ENCODE measurements around the gene IGF1R. TPM values are rescaled to one million over a fixed set of nuclear protein-coding genes. Genes with fewer than 3 reads are reported as not detected.
A peak's percentile ranks its signal among the peaks of the same experiment; 100 is the strongest.

Gene IGF1R
- total RNA-seq, 4 donors from 2014 or later, result 87.8 to 173 (median 107) TPM

GRCh38 chr15:98952381-98952803 lies 304.1 kb downstream of the IGF1R start:
- Histone ChIP-seq H3K4me1 (peaks cover 14% of the 10 kb centered on the region), H3K36me3 (peaks cover 67% of the 10 kb centered on the region), H3K27ac (no peak overlapping the region), H3K9me3 (no peaks in the 10 kb centered on the region), H3K27me3 (no peaks in the 10 kb centered on the region), H3K4me3 (no peak overlapping the region)
- WGBS, result 86% methylated on average over 6 of the region's 6 CpGs
- DNase-seq (ENCODE audit: low spot score in 2 of 2), result peak in 1 of 2 donors; percentile 30
- TF ChIP-seq CTCF (IDR thresholded peaks at IDR 0.05) (no peak), POLR2AphosphoS5 (IDR thresholded peaks at IDR 0.05) (no peak), POLR2A (IDR thresholded peaks at IDR 0.05) (no peak), EP300 (IDR thresholded peaks at IDR 0.05) (no peak)

- TF ChIP-seq POLR2A (IDR thresholded peaks at IDR 0.05) (no peak), EP300 (IDR thresholded peaks at IDR 0.05) (no peak), POLR2AphosphoS5 (IDR thresholded peaks at IDR 0.05) (no peak), CTCF (IDR thresholded peaks at IDR 0.05) (no peak)
- Histone ChIP-seq H3K4me1 (peaks cover 14% of the 10 kb centered on the region), H3K36me3 (peaks cover 70% of the 10 kb centered on the region), H3K9me3 (no peaks in the 10 kb centered on the region), H3K27me3 (no peaks in the 10 kb centered on the region), H3K27ac (no peak overlapping the region), H3K4me3 (no peak overlapping the region)
- DNase-seq (ENCODE audit: low spot score in 2 of 2), result peak in 1 of 2 donors; percentile 46
- 90% methylated on average over 19 of the region's 19 CpGs for WGBS
These were observed 304.9 kb downstream of the IGF1R start for GRCh38 chr15:98953000-98953787.

GRCh38 chr15:98953968-98954367 lies 305.6 kb downstream of the IGF1R start:
- TF ChIP-seq POLR2AphosphoS5 (IDR thresholded peaks at IDR 0.05), result no peak
- TF ChIP-seq POLR2A (IDR thresholded peaks at IDR 0.05), result no peak

GRCh38 chr15:98954411-98954810 lies 306.1 kb downstream of the IGF1R start:
- peaks cover 70% of the 10 kb centered on the region for H3K36me3 ChIP-seq
- 44% methylated on average over 5 of the region's 5 CpGs for WGBS

More at GRCh38 chr15:98953968-98954367, 305.6 kb downstream of the IGF1R start:
- Histone ChIP-seq H3K27ac (peak overlapping the region; percentile 59), H3K36me3 (peaks cover 70% of the 10 kb centered on the region), H3K4me3 (no peak overlapping the region), H3K27me3 (no peaks in the 10 kb centered on the region), H3K9me3 (no peaks in the 10 kb centered on the region), H3K4me1 (peaks cover 14% of the 10 kb centered on the region)
- WGBS, result 82% methylated on average over 7 of the region's 16 CpGs
- no peak for DNase-seq (ENCODE audit: low spot score in 2 of 2)

GRCh38 chr15:98955331-98955730 lies 307.0 kb downstream of the IGF1R start:
- no peaks in the 10 kb centered on the region for H3K9me3 ChIP-seq
- peak overlapping the region; percentile 49 for H3K27ac ChIP-seq
- 60% methylated on average over 8 of the region's 8 CpGs for WGBS
- peak in 1 of 2 donors; percentile 65 for DNase-seq (ENCODE audit: low spot score in 2 of 2)
- peaks cover 14% of the 10 kb centered on the region for H3K4me1 ChIP-seq
- TF ChIP-seq POLR2A (IDR thresholded peaks at IDR 0.05) (no peak), CTCF (IDR thresholded peaks at IDR 0.05) (no peak), POLR2AphosphoS5 (IDR thresholded peaks at IDR 0.05) (no peak)
- H3K4me3 ChIP-seq, result no peak overlapping the region
- no peaks in the 10 kb centered on the region for H3K27me3 ChIP-seq
- H3K36me3 ChIP-seq, result peaks cover 70% of the 10 kb centered on the region

More at GRCh38 chr15:98954411-98954810, 306.1 kb downstream of the IGF1R start:
- no peaks in the 10 kb centered on the region for H3K27me3 ChIP-seq
- peak overlapping the region; percentile 59 for H3K27ac ChIP-seq
- H3K4me3 ChIP-seq, result no peak overlapping the region
- DNase-seq (ENCODE audit: low spot score in 2 of 2), result peak in 1 of 2 donors; percentile 67
- H3K9me3 ChIP-seq, result no peaks in the 10 kb centered on the region
- TF ChIP-seq CTCF (IDR thresholded peaks at IDR 0.05) (no peak), EP300 (IDR thresholded peaks at IDR 0.05) (peak; percentile 46)
- H3K4me1 ChIP-seq, result peaks cover 14% of the 10 kb centered on the region

Data from suprapubic skin (tissue), 4 donors.